ENCODE results near the gene PCNX3.
A peak's percentile ranks its signal among the peaks of the same experiment; 100 is the strongest.

PCNX3 gene

DNA sequence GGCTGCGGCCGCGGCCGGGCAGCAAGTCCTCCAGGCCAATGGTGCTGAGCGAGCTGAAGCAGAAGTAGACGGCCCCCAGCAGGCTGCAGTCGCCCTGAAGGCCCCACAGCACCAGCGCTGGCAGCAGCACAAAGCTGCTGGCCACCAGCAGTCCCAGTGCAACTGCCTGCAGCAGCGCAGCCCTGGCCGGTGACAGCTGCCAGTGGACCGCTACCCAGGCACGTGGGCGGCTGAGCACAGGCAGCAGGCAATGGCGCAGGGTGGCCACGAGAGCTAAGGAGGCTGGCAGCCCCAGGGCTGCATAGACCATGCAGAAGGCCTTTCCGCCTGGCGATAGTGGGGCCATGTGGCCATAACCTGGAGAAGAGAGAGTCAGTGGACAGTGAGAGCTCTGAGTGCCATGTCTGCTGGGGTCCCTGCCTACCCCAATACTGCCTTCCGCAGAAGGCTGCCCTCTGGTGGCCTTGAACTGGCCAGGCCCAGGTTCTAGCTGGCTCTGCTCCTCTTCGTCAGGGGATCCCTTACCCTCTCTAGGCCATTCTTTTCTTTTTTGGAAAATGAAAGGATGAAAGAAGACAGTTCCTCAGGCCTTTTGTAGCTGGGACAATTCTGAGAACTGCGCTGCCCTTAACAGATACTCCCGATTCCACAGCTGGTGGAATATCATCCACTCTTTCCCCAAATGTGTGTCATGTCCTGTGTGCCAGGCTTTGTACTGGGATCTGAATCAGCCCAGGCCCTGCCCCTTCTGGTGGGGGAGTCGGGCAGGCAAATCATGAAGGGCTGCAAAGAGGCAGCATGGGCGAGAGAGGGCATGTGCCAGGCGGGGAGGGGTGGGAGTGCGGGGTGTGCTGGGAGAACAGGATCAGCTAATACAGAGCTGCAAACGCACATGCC, 21.8 kb upstream of the PCNX3 start:
- TF ChIP-seq, protein P1, sequence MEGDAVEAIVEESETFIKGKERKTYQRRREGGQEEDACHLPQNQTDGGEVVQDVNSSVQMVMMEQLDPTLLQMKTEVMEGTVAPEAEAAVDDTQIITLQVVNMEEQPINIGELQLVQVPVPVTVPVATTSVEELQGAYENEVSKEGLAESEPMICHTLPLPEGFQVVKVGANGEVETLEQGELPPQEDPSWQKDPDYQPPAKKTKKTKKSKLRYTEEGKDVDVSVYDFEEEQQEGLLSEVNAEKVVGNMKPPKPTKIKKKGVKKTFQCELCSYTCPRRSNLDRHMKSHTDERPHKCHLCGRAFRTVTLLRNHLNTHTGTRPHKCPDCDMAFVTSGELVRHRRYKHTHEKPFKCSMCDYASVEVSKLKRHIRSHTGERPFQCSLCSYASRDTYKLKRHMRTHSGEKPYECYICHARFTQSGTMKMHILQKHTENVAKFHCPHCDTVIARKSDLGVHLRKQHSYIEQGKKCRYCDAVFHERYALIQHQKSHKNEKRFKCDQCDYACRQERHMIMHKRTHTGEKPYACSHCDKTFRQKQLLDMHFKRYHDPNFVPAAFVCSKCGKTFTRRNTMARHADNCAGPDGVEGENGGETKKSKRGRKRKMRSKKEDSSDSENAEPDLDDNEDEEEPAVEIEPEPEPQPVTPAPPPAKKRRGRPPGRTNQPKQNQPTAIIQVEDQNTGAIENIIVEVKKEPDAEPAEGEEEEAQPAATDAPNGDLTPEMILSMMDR (IDR thresholded peaks at IDR 0.05; ENCODE audit: insufficient read depth, low read depth, low read length, missing control alignments), result peak; percentile 63
- H3K4me3 ChIP-seq (ENCODE audit: low read length), result no peak overlapping the region
- DNase-seq (ENCODE audit: low read depth), result no peak

DNA sequence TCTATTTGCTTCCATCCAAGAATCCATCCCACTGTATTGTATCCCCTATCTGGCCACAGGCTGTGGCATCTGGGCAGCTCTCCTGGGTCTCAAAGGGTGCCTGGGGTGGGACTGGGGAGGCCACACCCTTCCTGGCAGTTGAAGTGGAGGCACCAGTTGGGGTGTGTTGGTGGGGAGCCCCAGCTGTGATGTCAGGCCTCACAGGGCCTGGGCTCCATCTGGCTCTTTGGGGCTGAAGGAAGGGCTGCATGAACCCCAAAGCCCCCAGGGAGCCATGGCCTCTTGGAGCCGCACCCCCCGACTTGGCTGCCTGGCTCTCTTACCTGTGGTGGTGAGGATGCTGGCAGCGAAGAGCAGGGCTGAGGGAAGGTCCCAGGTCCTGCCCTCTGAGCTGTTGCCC, 20.4 kb upstream of the PCNX3 start:
- no peak for DNase-seq (ENCODE audit: low read depth)
- TF ChIP-seq, protein P1 (IDR thresholded peaks at IDR 0.05; ENCODE audit: insufficient read depth, low read depth, low read length, missing control alignments), result no peak
- no peak overlapping the region for H3K4me3 ChIP-seq (ENCODE audit: low read length)

DNA sequence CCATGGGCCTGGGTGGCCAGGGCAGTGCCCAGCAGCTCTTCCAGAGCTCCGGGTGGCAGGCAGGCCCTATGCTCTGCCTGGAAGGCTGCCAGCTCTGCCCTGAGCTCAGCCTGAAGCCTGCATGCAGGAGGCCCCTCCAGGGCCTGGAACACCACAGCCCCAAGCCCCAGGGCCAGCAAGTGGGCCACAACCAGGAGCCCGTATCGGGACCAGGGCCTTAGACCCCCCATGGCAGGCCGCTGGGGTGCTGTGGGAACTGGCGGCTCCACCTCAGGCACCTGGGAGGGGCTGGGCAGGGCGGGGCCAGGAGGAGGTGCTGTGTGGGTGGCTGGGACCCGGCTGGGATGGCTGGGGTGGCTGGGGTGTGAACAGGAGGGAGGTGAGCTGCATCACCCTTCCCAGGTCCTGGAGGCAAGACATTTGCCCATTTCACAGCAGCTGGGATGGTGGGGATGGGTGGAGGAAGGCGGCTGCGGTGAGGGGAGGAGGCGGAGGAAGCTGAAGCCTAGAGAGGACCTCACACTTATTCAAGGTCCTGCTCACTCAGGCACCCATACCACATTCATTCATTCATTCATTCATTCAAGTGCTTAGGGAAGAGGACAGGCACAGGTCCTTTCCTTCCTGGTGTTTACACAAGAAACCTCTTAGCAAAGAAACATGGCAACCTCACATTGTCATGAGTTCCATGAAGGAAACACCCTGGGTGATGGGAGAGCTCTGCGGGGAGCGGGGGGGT, 19.9 kb upstream of the PCNX3 start, which contains the start of gene KCNK7:
Gene KCNK7, minus strand, starts transcription at position 258 of the 739 bp plus-strand sequence. Its CDS starts 28 bp downstream, at position 230.
- H3K4me3 ChIP-seq (ENCODE audit: low read length), result no peak within 1 kb of the TSS

DNA sequence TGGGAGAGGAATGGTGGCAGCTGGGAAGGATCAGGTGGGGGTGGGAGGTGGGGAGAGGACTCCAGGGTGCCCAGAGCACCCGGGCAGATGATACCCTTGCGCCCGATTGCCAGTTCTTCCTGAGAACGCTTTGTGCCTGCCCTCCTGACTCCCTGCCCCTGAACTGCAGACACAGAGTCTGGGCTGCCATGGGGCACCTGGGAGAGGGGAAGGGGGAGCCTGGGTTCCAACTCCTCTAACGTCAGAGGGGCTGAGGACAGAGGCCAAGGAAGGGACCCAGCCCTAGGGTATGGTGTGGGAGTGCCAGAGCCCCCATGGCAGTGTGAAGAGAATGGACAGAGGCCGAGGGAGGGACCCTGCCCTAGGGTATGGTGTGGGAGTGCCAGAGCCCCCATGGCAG, 19.1 kb upstream of the PCNX3 start:
- TF ChIP-seq, protein P1 (IDR thresholded peaks at IDR 0.05; ENCODE audit: insufficient read depth, low read depth, low read length, missing control alignments), result no peak
- no peak for DNase-seq (ENCODE audit: low read depth)
- no peak overlapping the region for H3K4me3 ChIP-seq (ENCODE audit: low read length)

More for the DNA sequence above, 19.9 kb upstream of the PCNX3 start, which contains the start of gene KCNK7:
- DNase-seq (ENCODE audit: low read depth), result no peak
- TF ChIP-seq, protein P1 (IDR thresholded peaks at IDR 0.05; ENCODE audit: insufficient read depth, low read depth, low read length, missing control alignments), result no peak

DNA sequence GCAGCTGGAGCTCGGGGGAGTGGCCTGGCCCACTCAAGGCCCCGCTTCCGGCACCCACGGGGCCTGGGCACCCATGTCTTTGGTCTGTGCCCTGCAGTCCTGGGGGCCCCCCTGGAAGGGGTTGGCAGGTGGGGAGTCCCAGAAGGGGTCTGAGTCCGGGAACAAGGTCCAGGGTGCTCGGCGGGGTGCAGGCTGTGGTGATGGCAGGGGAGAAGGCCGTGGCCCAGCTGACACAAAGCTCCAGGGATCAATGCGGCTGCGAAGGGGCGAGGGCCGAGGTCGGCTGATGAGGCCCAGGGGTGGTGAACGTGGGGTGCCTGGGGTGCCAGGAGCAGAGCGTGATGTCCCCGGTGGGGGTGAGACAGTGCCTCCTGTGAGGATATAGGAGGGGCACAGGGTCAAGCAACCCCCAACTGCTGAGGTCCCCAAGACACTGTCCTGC, 17.3 kb upstream of the PCNX3 start:
- H3K4me3 ChIP-seq (ENCODE audit: low read length), result no peak overlapping the region
- TF ChIP-seq, protein P1 (IDR thresholded peaks at IDR 0.05; ENCODE audit: insufficient read depth, low read depth, low read length, missing control alignments), result no peak

DNA sequence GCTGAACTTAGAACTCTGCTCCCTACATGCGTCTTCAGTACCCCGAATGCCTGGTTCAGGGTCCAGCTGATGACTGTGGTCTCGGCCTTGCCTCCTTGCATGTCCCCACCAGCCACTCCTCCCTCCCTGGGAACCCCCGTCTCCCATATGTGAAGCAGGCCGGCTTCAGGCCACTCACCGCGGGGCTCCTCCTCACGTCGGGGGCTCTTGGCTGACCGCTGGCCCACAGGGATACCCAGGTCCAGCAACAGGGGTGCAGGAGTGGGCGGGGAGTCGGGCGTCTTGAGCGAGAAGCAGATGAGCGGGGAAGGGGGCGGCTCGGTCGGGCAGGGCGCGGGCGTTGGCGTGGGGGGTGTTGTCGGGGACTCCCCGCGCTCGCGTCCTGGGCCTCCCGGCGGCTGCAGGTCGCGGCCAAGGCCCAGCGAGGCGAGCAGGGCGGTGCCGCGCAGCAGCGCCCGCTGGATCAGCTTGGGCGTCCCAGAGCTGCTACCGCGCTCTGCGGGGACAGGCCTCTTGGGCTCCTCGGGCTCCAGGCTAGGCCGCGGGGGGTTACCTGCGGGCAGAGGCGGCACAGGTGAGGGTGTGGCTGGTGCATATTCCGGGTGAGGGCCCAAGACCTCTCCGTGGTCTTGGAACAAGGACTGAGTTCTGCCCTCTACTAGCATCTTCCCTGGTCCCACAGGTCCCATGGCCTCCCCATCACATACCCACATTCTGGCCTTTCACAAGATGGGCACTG, 16.2 kb upstream of the PCNX3 start:
- no peak for DNase-seq (ENCODE audit: low read depth)
- TF ChIP-seq, protein P1 (IDR thresholded peaks at IDR 0.05; ENCODE audit: insufficient read depth, low read depth, low read length, missing control alignments), result no peak

More for the DNA sequence above, 17.3 kb upstream of the PCNX3 start:
- no peak for DNase-seq (ENCODE audit: low read depth)

More for the DNA sequence above, 16.2 kb upstream of the PCNX3 start:
- H3K4me3 ChIP-seq (ENCODE audit: low read length), result no peak overlapping the region
